ENCODE results near the gene MORN5.

GRCh38 chr9:122197426-122197825 lies 37.7 kb downstream of the MORN5 start:
- no peak for TF ChIP-seq POLR2A (IDR thresholded peaks at IDR 0.05; ENCODE audit: low read depth, low read length)
- TF ChIP-seq POLR2AphosphoS5 (IDR thresholded peaks at IDR 0.05; ENCODE audit: low read depth, low read length) = no peak
